ENCODE data around the gene LSMEM2.

DNA sequence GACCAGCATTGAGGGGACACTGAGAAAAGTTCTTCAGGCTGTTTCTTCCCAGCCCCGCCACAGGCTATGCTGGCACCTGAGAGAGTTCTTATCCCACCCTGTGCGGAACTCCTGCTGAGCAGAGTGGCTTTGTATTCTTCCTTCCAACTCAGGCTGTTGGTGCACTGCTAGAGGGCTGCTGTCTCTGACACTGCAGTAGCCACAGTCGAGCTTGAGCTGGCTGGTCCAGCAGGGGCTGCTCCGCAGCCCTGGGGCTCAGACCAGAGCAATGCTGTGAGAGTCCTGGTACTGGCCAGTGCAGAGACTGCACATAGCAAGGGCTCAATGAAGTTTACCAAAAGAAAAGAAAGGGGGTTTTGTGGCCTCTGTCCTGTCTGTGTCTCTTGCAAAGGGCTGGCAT, 39.2 kb upstream of the LSMEM2 start:
- TF ChIP-seq CTCF (optimal IDR thresholded peaks at IDR 0.05 in 1 of 3, IDR thresholded peaks at IDR 0.05 in 1 of 3, conservative IDR thresholded peaks at IDR 0.05 in 1 of 3; ENCODE audit: extremely low read depth in 1 of 3, insufficient read depth in 2 of 3, low read length in 3 of 3) (no peak), EZH2 (IDR thresholded peaks at IDR 0.05; ENCODE audit: low read length) (no peak)

Measured in keratinocyte (primary cell).